WTC11 (cell line): Measurements from ENCODE around the gene CEP72. TPM values are rescaled to one million over a fixed set of nuclear protein-coding genes. Genes with fewer than 3 reads are reported as not detected.

ENCODE experiments used
- ATAC-seq: fragments of 200-7000 bp; cut with Tn5 transposase; 2 replicates; pipeline ENCODE4 v1.10.0; 2021; ENCODE audit warnings: mild to moderate bottlenecking, moderate library complexity
- CTCF ChIA-PET: fragments of 300-600 bp; sonication (Branson Sonifier 250); formaldehyde crosslinking; loops from one replicate; lab custom pipeline; 2021; ENCODE audit warnings: antibody characterized with exemption; lab: Charles Lee
- POLR2A ChIA-PET: fragments of 350-600 bp; sonication (Branson Sonifier 250); formaldehyde crosslinking; loops from one replicate; lab custom pipeline; 2021; ENCODE audit warnings: antibody characterized with exemption; lab: Charles Lee
- DNase-seq: peaks from one replicate; pipeline ENCODE4 v3.0.0; 2021; ENCODE audit warnings: low spot score
- H3K27ac Mint-ChIP-seq: 2 replicates; pipeline ENCODE4 v1.8.0; 2021; ENCODE audit warnings: mixed read lengths
- H3K27me3 Mint-ChIP-seq: 2 replicates; pipeline ENCODE4 v1.8.0; 2021; ENCODE audit warnings: low read depth, mild to moderate bottlenecking, moderate library complexity, mixed read lengths
- H3K36me3 Mint-ChIP-seq: 2 replicates; pipeline ENCODE4 v1.8.0; 2021; ENCODE audit warnings: mixed read lengths
- H3K4me1 Mint-ChIP-seq: 2 replicates; pipeline ENCODE4 v1.8.0; 2022; ENCODE audit warnings: mixed read lengths
- H3K4me3 Mint-ChIP-seq: 2 replicates; pipeline ENCODE4 v1.8.0; 2021; ENCODE audit warnings: mild to moderate bottlenecking, moderate library complexity, mixed read lengths
- H3K9me3 Mint-ChIP-seq: 2 replicates; pipeline ENCODE4 v1.8.0; 2021; ENCODE audit warnings: mixed read lengths
- ELF4 ChIP-seq: sonication (generic); formaldehyde crosslinking; IDR thresholded peaks from 2 replicates; pipeline ENCODE4 v1.8.1; 2022; ENCODE audit warnings: low read depth, mild to moderate bottlenecking, moderate library complexity, missing genetic modification reagents
- HMGA2 ChIP-seq: fragments of 250-450 bp; sonication (Bioruptor Pico); IDR thresholded peaks from 2 replicates; pipeline ENCODE4 v1.4.0; 2021; ENCODE audit warnings: mild to moderate bottlenecking, moderate library complexity
- JAZF1 ChIP-seq: fragments of 250-450 bp; sonication (Bioruptor Pico); IDR thresholded peaks from 2 replicates; pipeline ENCODE4 v1.9.0; 2021; ENCODE audit warnings: moderate library complexity, mild to moderate bottlenecking, inconsistent platforms
- NFATC4 ChIP-seq: fragments of 250-450 bp; sonication (Bioruptor Pico); IDR thresholded peaks from 2 replicates; pipeline ENCODE4 v1.9.0; 2021; ENCODE audit warnings: mild to moderate bottlenecking
- NR1H2 ChIP-seq: sonication (generic); formaldehyde crosslinking; IDR thresholded peaks from 2 replicates; pipeline ENCODE4 v1.9.0; 2021; ENCODE audit warnings: mild to moderate bottlenecking, moderate library complexity, missing genetic modification reagents
- OVOL2 ChIP-seq: fragments of 250-450 bp; sonication (Bioruptor Pico); IDR thresholded peaks from 2 replicates; pipeline ENCODE4 v1.9.0; 2021; ENCODE audit warnings: mild to moderate bottlenecking, borderline replicate concordance
- SOX15 ChIP-seq: fragments of 250-450 bp; sonication (Bioruptor Pico); IDR thresholded peaks from 2 replicates; pipeline ENCODE4 v1.9.0; 2021; ENCODE audit warnings: mild to moderate bottlenecking
- TEAD4 ChIP-seq: sonication (generic); formaldehyde crosslinking; IDR thresholded peaks from 2 replicates; pipeline ENCODE4 v1.8.0; 2022; ENCODE audit warnings: mild to moderate bottlenecking, missing genetic modification reagents
- ZNF138 ChIP-seq: sonication (generic); formaldehyde crosslinking; conservative IDR thresholded peaks from 2 replicates; pipeline ENCODE4 v1.8.1; 2022; ENCODE audit warnings: mild to moderate bottlenecking, moderate library complexity, missing genetic modification reagents
- ZNF416 ChIP-seq: fragments of 250-450 bp; sonication (Bioruptor Pico); IDR thresholded peaks from 2 replicates; pipeline ENCODE4 v1.9.0; 2021; ENCODE audit warnings: mild to moderate bottlenecking, inconsistent platforms
- ZNF671 ChIP-seq: fragments of 250-450 bp; sonication (Bioruptor Pico); IDR thresholded peaks from 2 replicates; pipeline ENCODE4 v1.8.0; 2021; ENCODE audit warnings: mild to moderate bottlenecking
- total RNA-seq: library from RNA; stranded (reverse); gene quantifications from 3 replicates; pipeline ENCODE4 v1.2.3, GENCODE V29; 2021
- TF ChIP-seq, protein P1 (sequence below): fragments of 200-600 bp; IDR thresholded peaks from 2 replicates; pipeline ENCODE4 v1.8.0; 2022; ENCODE audit warnings: antibody characterized with exemption
- TF ChIP-seq, protein P2 (sequence below): sonication (generic); formaldehyde crosslinking; conservative IDR thresholded peaks from 2 replicates; pipeline ENCODE4 v1.8.1; 2022; ENCODE audit warnings: mild to moderate bottlenecking, missing genetic modification reagents
- TF ChIP-seq, protein P3 (sequence below): sonication (generic); formaldehyde crosslinking; IDR thresholded peaks from 2 replicates; pipeline ENCODE4 v1.8.1; 2022; ENCODE audit warnings: mild to moderate bottlenecking, missing genetic modification reagents, moderate library complexity, borderline replicate concordance
- TF ChIP-seq, protein P4 (sequence below): fragments of 250-450 bp; sonication (Bioruptor Pico); IDR thresholded peaks from 2 replicates; pipeline ENCODE4 v1.8.0; 2021; ENCODE audit warnings: mild to moderate bottlenecking
- TF ChIP-seq, protein P5 (sequence below): sonication (generic); formaldehyde crosslinking; IDR thresholded peaks from 2 replicates; pipeline ENCODE4 v1.8.1; 2023; ENCODE audit warnings: mild to moderate bottlenecking, missing genetic modification reagents, moderate library complexity
- TF ChIP-seq, protein P6 (sequence below): sonication (generic); formaldehyde crosslinking; IDR thresholded peaks from 2 replicates; pipeline ENCODE4 v1.8.1; 2022; ENCODE audit warnings: mild to moderate bottlenecking, moderate library complexity, missing genetic modification reagents
- TF ChIP-seq, protein P7 (sequence below): sonication (generic); formaldehyde crosslinking; conservative IDR thresholded peaks from 2 replicates; pipeline ENCODE4 v1.8.1; 2023; ENCODE audit warnings: mild to moderate bottlenecking, low read depth, missing genetic modification reagents, moderate library complexity
- TF ChIP-seq, protein P8 (sequence below): sonication (generic); formaldehyde crosslinking; IDR thresholded peaks from 2 replicates; pipeline ENCODE4 v1.8.0; 2022; ENCODE audit warnings: mild to moderate bottlenecking, missing genetic modification reagents
- TF ChIP-seq, protein P9 (sequence below): sonication (generic); formaldehyde crosslinking; IDR thresholded peaks from 2 replicates; pipeline ENCODE4 v1.8.0; 2023; ENCODE audit warnings: mild to moderate bottlenecking, missing genetic modification reagents

The CEP72 gene
- total RNA-seq, 1 experiment from 2014 or later = 26.6 TPM

DNA sequence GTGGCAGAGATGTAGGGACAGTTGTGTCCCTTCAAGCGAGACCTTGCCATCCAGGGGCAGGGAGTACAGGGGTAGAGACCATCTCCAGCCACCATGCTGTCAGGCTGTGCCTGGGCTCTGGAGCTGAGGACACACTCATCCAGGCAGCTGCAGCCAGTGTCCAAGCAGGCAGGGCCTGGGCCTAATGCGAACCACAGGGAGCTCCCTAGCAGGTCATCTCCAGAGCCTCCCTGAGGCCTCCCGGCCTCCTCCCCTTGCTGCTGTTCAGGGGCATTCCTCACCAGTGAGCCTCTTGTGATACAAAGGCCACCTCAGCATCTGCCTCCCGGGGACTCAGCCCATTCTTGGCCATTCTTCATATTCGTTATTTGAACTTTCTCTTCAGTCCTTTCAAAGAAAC lies 46.0 kb downstream of the CEP72 start:
- ChIA-PET POLR2A (interaction anchor here (0.6 kb wide), 1 partner anchor 102 kb away, joined by 3 read pairs; no protein-coding TSS in a partner anchor), CTCF (interaction anchor here (2.0 kb wide), 1 partner anchor 11 kb away, joined by 5 read pairs; no protein-coding TSS in a partner anchor)
- H3K4me3 Mint-ChIP-seq = no peak overlapping the region
- peaks cover 19% of the 10 kb centered on the region for H3K9me3 Mint-ChIP-seq
- H3K27ac Mint-ChIP-seq = no peak overlapping the region
- H3K27me3 Mint-ChIP-seq = no peaks in the 10 kb centered on the region
- H3K4me1 Mint-ChIP-seq = no peaks in the 10 kb centered on the region
- H3K36me3 Mint-ChIP-seq = peaks cover 75% of the 10 kb centered on the region
- TF ChIP-seq TEAD4 = no peak
- TF ChIP-seq, protein P1, sequence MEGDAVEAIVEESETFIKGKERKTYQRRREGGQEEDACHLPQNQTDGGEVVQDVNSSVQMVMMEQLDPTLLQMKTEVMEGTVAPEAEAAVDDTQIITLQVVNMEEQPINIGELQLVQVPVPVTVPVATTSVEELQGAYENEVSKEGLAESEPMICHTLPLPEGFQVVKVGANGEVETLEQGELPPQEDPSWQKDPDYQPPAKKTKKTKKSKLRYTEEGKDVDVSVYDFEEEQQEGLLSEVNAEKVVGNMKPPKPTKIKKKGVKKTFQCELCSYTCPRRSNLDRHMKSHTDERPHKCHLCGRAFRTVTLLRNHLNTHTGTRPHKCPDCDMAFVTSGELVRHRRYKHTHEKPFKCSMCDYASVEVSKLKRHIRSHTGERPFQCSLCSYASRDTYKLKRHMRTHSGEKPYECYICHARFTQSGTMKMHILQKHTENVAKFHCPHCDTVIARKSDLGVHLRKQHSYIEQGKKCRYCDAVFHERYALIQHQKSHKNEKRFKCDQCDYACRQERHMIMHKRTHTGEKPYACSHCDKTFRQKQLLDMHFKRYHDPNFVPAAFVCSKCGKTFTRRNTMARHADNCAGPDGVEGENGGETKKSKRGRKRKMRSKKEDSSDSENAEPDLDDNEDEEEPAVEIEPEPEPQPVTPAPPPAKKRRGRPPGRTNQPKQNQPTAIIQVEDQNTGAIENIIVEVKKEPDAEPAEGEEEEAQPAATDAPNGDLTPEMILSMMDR = no peak
- no peak for TF ChIP-seq SOX15 (CRISPR knock-in tag)
- no peak for TF ChIP-seq ELF4 (CRISPR knock-in tag)
- TF ChIP-seq, protein P2, sequence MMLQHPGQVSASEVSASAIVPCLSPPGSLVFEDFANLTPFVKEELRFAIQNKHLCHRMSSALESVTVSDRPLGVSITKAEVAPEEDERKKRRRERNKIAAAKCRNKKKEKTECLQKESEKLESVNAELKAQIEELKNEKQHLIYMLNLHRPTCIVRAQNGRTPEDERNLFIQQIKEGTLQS (CRISPR knock-in tag) = no peak
- no peak for TF ChIP-seq NR1H2 (CRISPR knock-in tag)
- TF ChIP-seq, protein P3, sequence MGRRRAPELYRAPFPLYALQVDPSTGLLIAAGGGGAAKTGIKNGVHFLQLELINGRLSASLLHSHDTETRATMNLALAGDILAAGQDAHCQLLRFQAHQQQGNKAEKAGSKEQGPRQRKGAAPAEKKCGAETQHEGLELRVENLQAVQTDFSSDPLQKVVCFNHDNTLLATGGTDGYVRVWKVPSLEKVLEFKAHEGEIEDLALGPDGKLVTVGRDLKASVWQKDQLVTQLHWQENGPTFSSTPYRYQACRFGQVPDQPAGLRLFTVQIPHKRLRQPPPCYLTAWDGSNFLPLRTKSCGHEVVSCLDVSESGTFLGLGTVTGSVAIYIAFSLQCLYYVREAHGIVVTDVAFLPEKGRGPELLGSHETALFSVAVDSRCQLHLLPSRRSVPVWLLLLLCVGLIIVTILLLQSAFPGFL (CRISPR knock-in tag) = no peak
- TF ChIP-seq, protein P4, sequence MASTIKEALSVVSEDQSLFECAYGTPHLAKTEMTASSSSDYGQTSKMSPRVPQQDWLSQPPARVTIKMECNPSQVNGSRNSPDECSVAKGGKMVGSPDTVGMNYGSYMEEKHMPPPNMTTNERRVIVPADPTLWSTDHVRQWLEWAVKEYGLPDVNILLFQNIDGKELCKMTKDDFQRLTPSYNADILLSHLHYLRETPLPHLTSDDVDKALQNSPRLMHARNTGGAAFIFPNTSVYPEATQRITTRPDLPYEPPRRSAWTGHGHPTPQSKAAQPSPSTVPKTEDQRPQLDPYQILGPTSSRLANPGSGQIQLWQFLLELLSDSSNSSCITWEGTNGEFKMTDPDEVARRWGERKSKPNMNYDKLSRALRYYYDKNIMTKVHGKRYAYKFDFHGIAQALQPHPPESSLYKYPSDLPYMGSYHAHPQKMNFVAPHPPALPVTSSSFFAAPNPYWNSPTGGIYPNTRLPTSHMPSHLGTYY (CRISPR knock-in tag) = no peak
- no peak for ATAC-seq
- DNase-seq = no peak

DNA sequence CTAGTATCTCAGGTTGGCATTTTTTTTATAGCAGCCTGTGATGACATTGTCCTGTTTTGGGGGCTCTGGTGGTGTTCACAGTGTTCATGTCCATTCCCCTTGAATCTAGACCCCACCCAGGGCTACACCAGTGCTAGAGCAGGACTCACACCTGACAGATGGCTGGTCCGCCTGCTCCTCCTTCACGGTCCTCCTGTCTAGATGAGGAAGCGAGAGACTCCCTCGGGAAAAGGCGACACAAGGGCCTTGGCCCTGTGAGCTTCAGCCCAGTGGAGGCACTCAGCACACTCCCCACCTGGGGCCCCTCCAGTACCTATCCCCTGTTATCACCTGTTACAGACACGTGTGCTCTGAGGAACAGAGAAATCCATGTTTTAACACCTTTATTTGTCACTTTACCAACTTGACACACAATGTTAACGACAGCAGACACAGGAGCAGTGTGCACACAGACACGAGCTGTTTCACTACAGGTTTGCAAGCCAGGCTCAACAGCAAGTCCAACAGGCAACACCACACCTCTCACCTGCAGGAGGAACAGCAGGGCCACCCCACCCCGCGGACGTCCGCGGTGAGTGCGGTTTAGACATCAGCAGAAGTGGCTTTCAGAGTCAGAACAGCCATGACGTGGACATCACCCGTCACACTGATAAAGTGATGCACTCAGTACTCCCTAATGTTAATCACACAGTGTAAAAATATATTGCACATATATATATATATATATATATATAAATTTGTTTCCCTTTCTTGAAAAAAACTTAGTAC lies 47.5 kb downstream of the CEP72 start:
- DNase-seq (no peak), ATAC-seq (no peak)
- CTCF ChIA-PET = no interaction called here
- Mint-ChIP-seq H3K27ac (no peak overlapping the region), H3K9me3 (peaks cover 5% of the 10 kb centered on the region), H3K27me3 (no peaks in the 10 kb centered on the region), H3K36me3 (peaks cover 59% of the 10 kb centered on the region), H3K4me3 (no peak overlapping the region), H3K4me1 (no peaks in the 10 kb centered on the region)
- POLR2A ChIA-PET = no interaction called here
- no peak for TF ChIP-seq ZNF416 (CRISPR knock-in tag)
- TF ChIP-seq, protein P5, sequence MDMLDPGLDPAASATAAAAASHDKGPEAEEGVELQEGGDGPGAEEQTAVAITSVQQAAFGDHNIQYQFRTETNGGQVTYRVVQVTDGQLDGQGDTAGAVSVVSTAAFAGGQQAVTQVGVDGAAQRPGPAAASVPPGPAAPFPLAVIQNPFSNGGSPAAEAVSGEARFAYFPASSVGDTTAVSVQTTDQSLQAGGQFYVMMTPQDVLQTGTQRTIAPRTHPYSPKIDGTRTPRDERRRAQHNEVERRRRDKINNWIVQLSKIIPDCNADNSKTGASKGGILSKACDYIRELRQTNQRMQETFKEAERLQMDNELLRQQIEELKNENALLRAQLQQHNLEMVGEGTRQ (CRISPR knock-in tag) = no peak
- TF ChIP-seq, protein P6, sequence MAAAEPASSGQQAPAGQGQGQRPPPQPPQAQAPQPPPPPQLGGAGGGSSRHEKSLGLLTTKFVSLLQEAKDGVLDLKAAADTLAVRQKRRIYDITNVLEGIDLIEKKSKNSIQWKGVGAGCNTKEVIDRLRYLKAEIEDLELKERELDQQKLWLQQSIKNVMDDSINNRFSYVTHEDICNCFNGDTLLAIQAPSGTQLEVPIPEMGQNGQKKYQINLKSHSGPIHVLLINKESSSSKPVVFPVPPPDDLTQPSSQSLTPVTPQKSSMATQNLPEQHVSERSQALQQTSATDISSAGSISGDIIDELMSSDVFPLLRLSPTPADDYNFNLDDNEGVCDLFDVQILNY (CRISPR knock-in tag) = no peak
- no peak for TF ChIP-seq OVOL2 (CRISPR knock-in tag)
- TF ChIP-seq JAZF1 (CRISPR knock-in tag) = no peak
- TF ChIP-seq, protein P7, sequence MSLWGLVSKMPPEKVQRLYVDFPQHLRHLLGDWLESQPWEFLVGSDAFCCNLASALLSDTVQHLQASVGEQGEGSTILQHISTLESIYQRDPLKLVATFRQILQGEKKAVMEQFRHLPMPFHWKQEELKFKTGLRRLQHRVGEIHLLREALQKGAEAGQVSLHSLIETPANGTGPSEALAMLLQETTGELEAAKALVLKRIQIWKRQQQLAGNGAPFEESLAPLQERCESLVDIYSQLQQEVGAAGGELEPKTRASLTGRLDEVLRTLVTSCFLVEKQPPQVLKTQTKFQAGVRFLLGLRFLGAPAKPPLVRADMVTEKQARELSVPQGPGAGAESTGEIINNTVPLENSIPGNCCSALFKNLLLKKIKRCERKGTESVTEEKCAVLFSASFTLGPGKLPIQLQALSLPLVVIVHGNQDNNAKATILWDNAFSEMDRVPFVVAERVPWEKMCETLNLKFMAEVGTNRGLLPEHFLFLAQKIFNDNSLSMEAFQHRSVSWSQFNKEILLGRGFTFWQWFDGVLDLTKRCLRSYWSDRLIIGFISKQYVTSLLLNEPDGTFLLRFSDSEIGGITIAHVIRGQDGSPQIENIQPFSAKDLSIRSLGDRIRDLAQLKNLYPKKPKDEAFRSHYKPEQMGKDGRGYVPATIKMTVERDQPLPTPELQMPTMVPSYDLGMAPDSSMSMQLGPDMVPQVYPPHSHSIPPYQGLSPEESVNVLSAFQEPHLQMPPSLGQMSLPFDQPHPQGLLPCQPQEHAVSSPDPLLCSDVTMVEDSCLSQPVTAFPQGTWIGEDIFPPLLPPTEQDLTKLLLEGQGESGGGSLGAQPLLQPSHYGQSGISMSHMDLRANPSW (CRISPR knock-in tag) = no peak
- TF ChIP-seq ZNF138 (CRISPR knock-in tag) = no peak
- TF ChIP-seq, protein P8, sequence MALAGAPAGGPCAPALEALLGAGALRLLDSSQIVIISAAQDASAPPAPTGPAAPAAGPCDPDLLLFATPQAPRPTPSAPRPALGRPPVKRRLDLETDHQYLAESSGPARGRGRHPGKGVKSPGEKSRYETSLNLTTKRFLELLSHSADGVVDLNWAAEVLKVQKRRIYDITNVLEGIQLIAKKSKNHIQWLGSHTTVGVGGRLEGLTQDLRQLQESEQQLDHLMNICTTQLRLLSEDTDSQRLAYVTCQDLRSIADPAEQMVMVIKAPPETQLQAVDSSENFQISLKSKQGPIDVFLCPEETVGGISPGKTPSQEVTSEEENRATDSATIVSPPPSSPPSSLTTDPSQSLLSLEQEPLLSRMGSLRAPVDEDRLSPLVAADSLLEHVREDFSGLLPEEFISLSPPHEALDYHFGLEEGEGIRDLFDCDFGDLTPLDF (CRISPR knock-in tag) = no peak
- TF ChIP-seq NFATC4 = no peak
- no peak for TF ChIP-seq ZNF671 (CRISPR knock-in tag)
- no peak for TF ChIP-seq HMGA2
- TF ChIP-seq, protein P9, sequence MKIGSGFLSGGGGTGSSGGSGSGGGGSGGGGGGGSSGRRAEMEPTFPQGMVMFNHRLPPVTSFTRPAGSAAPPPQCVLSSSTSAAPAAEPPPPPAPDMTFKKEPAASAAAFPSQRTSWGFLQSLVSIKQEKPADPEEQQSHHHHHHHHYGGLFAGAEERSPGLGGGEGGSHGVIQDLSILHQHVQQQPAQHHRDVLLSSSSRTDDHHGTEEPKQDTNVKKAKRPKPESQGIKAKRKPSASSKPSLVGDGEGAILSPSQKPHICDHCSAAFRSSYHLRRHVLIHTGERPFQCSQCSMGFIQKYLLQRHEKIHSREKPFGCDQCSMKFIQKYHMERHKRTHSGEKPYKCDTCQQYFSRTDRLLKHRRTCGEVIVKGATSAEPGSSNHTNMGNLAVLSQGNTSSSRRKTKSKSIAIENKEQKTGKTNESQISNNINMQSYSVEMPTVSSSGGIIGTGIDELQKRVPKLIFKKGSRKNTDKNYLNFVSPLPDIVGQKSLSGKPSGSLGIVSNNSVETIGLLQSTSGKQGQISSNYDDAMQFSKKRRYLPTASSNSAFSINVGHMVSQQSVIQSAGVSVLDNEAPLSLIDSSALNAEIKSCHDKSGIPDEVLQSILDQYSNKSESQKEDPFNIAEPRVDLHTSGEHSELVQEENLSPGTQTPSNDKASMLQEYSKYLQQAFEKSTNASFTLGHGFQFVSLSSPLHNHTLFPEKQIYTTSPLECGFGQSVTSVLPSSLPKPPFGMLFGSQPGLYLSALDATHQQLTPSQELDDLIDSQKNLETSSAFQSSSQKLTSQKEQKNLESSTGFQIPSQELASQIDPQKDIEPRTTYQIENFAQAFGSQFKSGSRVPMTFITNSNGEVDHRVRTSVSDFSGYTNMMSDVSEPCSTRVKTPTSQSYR (CRISPR knock-in tag) = no peak
